WTC11 (cell line): ENCODE results near the gene PCSK7. TPM values are rescaled to one million over a fixed set of nuclear protein-coding genes. Genes with fewer than 3 reads are reported as not detected.

ENCODE experiments used
- ATAC-seq: fragments of 200-7000 bp; cut with Tn5 transposase; 2 replicates; pipeline ENCODE4 v1.10.0; 2021; ENCODE audit warnings: mild to moderate bottlenecking, moderate library complexity
- CTCF ChIA-PET: fragments of 300-600 bp; sonication (Branson Sonifier 250); formaldehyde crosslinking; loops from one replicate; lab custom pipeline; 2021; ENCODE audit warnings: antibody characterized with exemption; lab: Charles Lee
- POLR2A ChIA-PET: fragments of 350-600 bp; sonication (Branson Sonifier 250); formaldehyde crosslinking; loops from one replicate; lab custom pipeline; 2021; ENCODE audit warnings: antibody characterized with exemption; lab: Charles Lee
- DNase-seq: peaks from one replicate; pipeline ENCODE4 v3.0.0; 2021; ENCODE audit warnings: low spot score
- H3K27ac Mint-ChIP-seq: 2 replicates; pipeline ENCODE4 v1.8.0; 2021; ENCODE audit warnings: mixed read lengths
- H3K27me3 Mint-ChIP-seq: 2 replicates; pipeline ENCODE4 v1.8.0; 2021; ENCODE audit warnings: low read depth, mild to moderate bottlenecking, moderate library complexity, mixed read lengths
- H3K36me3 Mint-ChIP-seq: 2 replicates; pipeline ENCODE4 v1.8.0; 2021; ENCODE audit warnings: mixed read lengths
- H3K4me1 Mint-ChIP-seq: 2 replicates; pipeline ENCODE4 v1.8.0; 2022; ENCODE audit warnings: mixed read lengths
- H3K4me3 Mint-ChIP-seq: 2 replicates; pipeline ENCODE4 v1.8.0; 2021; ENCODE audit warnings: mild to moderate bottlenecking, moderate library complexity, mixed read lengths
- H3K9me3 Mint-ChIP-seq: 2 replicates; pipeline ENCODE4 v1.8.0; 2021; ENCODE audit warnings: mixed read lengths
- AR ChIP-seq: fragments of 250-450 bp; sonication (Bioruptor Pico); IDR thresholded peaks from 2 replicates; pipeline ENCODE4 v1.9.0; 2021; ENCODE audit warnings: mild to moderate bottlenecking
- ATF2 ChIP-seq: sonication (generic); formaldehyde crosslinking; IDR thresholded peaks from 2 replicates; pipeline ENCODE4 v1.8.1; 2022; ENCODE audit warnings: low read depth, missing genetic modification reagents, borderline replicate concordance
- ATF3 ChIP-seq: sonication (generic); formaldehyde crosslinking; conservative IDR thresholded peaks from 2 replicates; pipeline ENCODE4 v1.8.1; 2022; ENCODE audit warnings: mild to moderate bottlenecking, missing genetic modification reagents
- FOXP4 ChIP-seq: sonication (generic); formaldehyde crosslinking; IDR thresholded peaks from 2 replicates; pipeline ENCODE4 v1.8.0; 2022; ENCODE audit warnings: mild to moderate bottlenecking, missing genetic modification reagents
- HMGXB4 ChIP-seq: sonication (generic); formaldehyde crosslinking; IDR thresholded peaks from 2 replicates; pipeline ENCODE4 v1.8.1; 2023; ENCODE audit warnings: mild to moderate bottlenecking, moderate library complexity, missing genetic modification reagents
- IRF2 ChIP-seq: sonication (generic); formaldehyde crosslinking; IDR thresholded peaks from 2 replicates; pipeline ENCODE4 v1.8.0; 2022; ENCODE audit warnings: low read depth, missing genetic modification reagents, borderline replicate concordance
- JAZF1 ChIP-seq: fragments of 250-450 bp; sonication (Bioruptor Pico); IDR thresholded peaks from 2 replicates; pipeline ENCODE4 v1.9.0; 2021; ENCODE audit warnings: moderate library complexity, mild to moderate bottlenecking, inconsistent platforms
- KAT7 ChIP-seq: sonication (generic); formaldehyde crosslinking; IDR thresholded peaks from 2 replicates; pipeline ENCODE4 v1.8.1; 2023; ENCODE audit warnings: missing genetic modification reagents, mild to moderate bottlenecking, borderline replicate concordance
- MAX ChIP-seq: sonication (generic); formaldehyde crosslinking; IDR thresholded peaks from 2 replicates; pipeline ENCODE4 v1.8.0; 2022; ENCODE audit warnings: mild to moderate bottlenecking, missing genetic modification reagents
- MXD4 ChIP-seq: fragments of 250-450 bp; sonication (Bioruptor Pico); IDR thresholded peaks from 2 replicates; pipeline ENCODE4 v1.8.0; 2021; ENCODE audit warnings: mild to moderate bottlenecking, moderate library complexity, borderline replicate concordance
- NR3C1 ChIP-seq: sonication (generic); formaldehyde crosslinking; conservative IDR thresholded peaks from 2 replicates; pipeline ENCODE4 v1.8.1; 2023; ENCODE audit warnings: low read depth, mild to moderate bottlenecking, missing genetic modification reagents
- ZBTB43 ChIP-seq: sonication (generic); formaldehyde crosslinking; IDR thresholded peaks from 2 replicates; pipeline ENCODE4 v1.8.1; 2023; ENCODE audit warnings: mild to moderate bottlenecking, missing genetic modification reagents
- ZNF121 ChIP-seq: sonication (generic); formaldehyde crosslinking; IDR thresholded peaks from 2 replicates; pipeline ENCODE4 v1.8.0; 2023; ENCODE audit warnings: missing genetic modification reagents
- ZNF219 ChIP-seq: sonication (generic); formaldehyde crosslinking; IDR thresholded peaks from 2 replicates; pipeline ENCODE4 v1.8.0; 2023; ENCODE audit warnings: missing genetic modification reagents, mild to moderate bottlenecking, borderline replicate concordance
- ZNF263 ChIP-seq: sonication (generic); formaldehyde crosslinking; IDR thresholded peaks from 2 replicates; pipeline ENCODE4 v1.8.1; 2022; ENCODE audit warnings: low read depth, mild to moderate bottlenecking, moderate library complexity, missing genetic modification reagents
- total RNA-seq: library from RNA; stranded (reverse); gene quantifications from 3 replicates; pipeline ENCODE4 v1.2.3, GENCODE V29; 2021

PCSK7 gene
- total RNA-seq, 1 experiment from 2014 or later = 48.9 TPM

- H3K36me3 Mint-ChIP-seq = peaks cover 4% of the 10 kb centered on the region; the same call in 1 of the 2 replicates
- ATAC-seq (no peak), DNase-seq (no peak)
- no peaks in the 10 kb centered on the region for H3K9me3 Mint-ChIP-seq
- TF ChIP-seq ATF3 (CRISPR knock-in tag) = no peak
- TF ChIP-seq MAX (CRISPR knock-in tag) = no peak
- TF ChIP-seq KAT7 (CRISPR knock-in tag) = no peak
- no peak for TF ChIP-seq HMGXB4
- TF ChIP-seq ZBTB43 (CRISPR knock-in tag) = no peak
- no peak for TF ChIP-seq NR3C1 (CRISPR knock-in tag)
- no peak for TF ChIP-seq ATF2 (CRISPR knock-in tag)
- TF ChIP-seq JAZF1 (CRISPR knock-in tag) = no peak
- TF ChIP-seq AR (CRISPR knock-in tag) = no peak
- TF ChIP-seq IRF2 (CRISPR knock-in tag) = no peak
- TF ChIP-seq MXD4 (CRISPR knock-in tag) = no peak
- TF ChIP-seq ZNF121 (CRISPR knock-in tag) = no peak
- no peak for TF ChIP-seq ZNF219 (CRISPR knock-in tag)
- TF ChIP-seq FOXP4 (CRISPR knock-in tag) = no peak
- no peak for TF ChIP-seq ZNF263 (CRISPR knock-in tag)
- ChIA-PET POLR2A (no interaction called here), CTCF (interaction anchor here (1.9 to 5.6 kb wide), 4 partner anchors 10 to 49 kb away, joined by 15 to 48 read pairs (median 36); partner anchors contain the start of genes PCSK7 and RNF214)
- H3K4me3 Mint-ChIP-seq = no peak overlapping the region
- H3K27me3 Mint-ChIP-seq = peaks cover 6% of the 10 kb centered on the region
- no peak overlapping the region; the same call in 1 of the 2 replicates for H3K27ac Mint-ChIP-seq
- H3K4me1 Mint-ChIP-seq = peaks cover 26% of the 10 kb centered on the region
Measured at GRCh38 chr11:117182551-117182935, 49.3 kb downstream of the PCSK7 start.
